ENCODE results near the gene CD300LG. TPM values are rescaled to one million over a fixed set of nuclear protein-coding genes. Genes with fewer than 3 reads are reported as not detected.
"Not testable (repeated sequence)": the region's sequence is repeated elsewhere in the genome, so short reads cannot be mapped to it uniquely, and the experiment has no call there.

The CD300LG gene
- total RNA-seq, 1 experiment from 2014 or later, result not detected

GRCh38 chr17:43832976-43833829 lies 13.8 kb upstream of the CD300LG start, which contains the start of gene MPP3:
Gene MPP3, minus strand, starts transcription at chr17:43833146. Its CDS starts 1,240 bp downstream, at chr17:43831906.
- no peaks in the 10 kb centered on the region; the same call in 1 of the 2 replicates for H3K9me3 ChIP-seq (replicated peaks)
- peak; percentile 55 to 74 for DNase-seq
- peak within 1 kb of the TSS; percentile 73 for H3K4me3 ChIP-seq
- no peak within 1 kb of the TSS for H3K27ac ChIP-seq
- no peaks in the 10 kb centered on the region for H3K4me1 ChIP-seq
- H3K36me3 ChIP-seq, result 0 out of 2 replicates have a peak, but pooled peaks cover 2% of the 10 kb centered on the region
- peaks cover 7% of the 10 kb centered on the region; the same call in 1 of the 2 replicates for H3K27me3 ChIP-seq

- H3K36me3 ChIP-seq, result 0 out of 2 replicates have a peak, but pooled peaks cover 2% of the 10 kb centered on the region
- no peak overlapping the region for H3K27ac ChIP-seq
- no peaks in the 10 kb centered on the region for H3K4me1 ChIP-seq
- no peaks in the 10 kb centered on the region; the same call in 1 of the 2 replicates for H3K9me3 ChIP-seq (replicated peaks)
- H3K4me3 ChIP-seq, result no peak overlapping the region
- no peak for DNase-seq
- H3K27me3 ChIP-seq, result peaks cover 7% of the 10 kb centered on the region; the same call in 1 of the 2 replicates
Observed at GRCh38 chr17:43834106-43834505, 12.9 kb upstream of the CD300LG start.

- Histone ChIP-seq H3K4me1 (peaks cover 8% of the 10 kb centered on the region; the same call in 1 of the 2 replicates), H3K27me3 (peaks cover 11% of the 10 kb centered on the region), H3K36me3 (no peaks in the 10 kb centered on the region), H3K9me3 (replicated peaks) (no peaks in the 10 kb centered on the region; the same call in 1 of the 2 replicates), H3K4me3 (no peak overlapping the region), H3K27ac (no peak overlapping the region)
- no peak for DNase-seq
Observed at GRCh38 chr17:43839670-43840108, 7.3 kb upstream of the CD300LG start.

GRCh38 chr17:43840814-43841213 lies 6.2 kb upstream of the CD300LG start:
- H3K27ac ChIP-seq, result no peak overlapping the region
- no peaks in the 10 kb centered on the region for H3K9me3 ChIP-seq (replicated peaks)
- H3K36me3 ChIP-seq, result no peaks in the 10 kb centered on the region
- no peak overlapping the region for H3K4me3 ChIP-seq
- H3K27me3 ChIP-seq, result peaks cover 11% of the 10 kb centered on the region
- DNase-seq, result peak; percentile 50 to 73
- peaks cover 9% of the 10 kb centered on the region for H3K4me1 ChIP-seq

- no peaks in the 10 kb centered on the region for H3K36me3 ChIP-seq
- H3K27ac ChIP-seq, result no peak overlapping the region
- no peak overlapping the region for H3K4me3 ChIP-seq
- no peaks in the 10 kb centered on the region for H3K9me3 ChIP-seq (replicated peaks)
- DNase-seq, result no peak
- peaks cover 11% of the 10 kb centered on the region for H3K27me3 ChIP-seq
- peaks cover 10% of the 10 kb centered on the region for H3K4me1 ChIP-seq
Observed at GRCh38 chr17:43841282-43841681, 5.7 kb upstream of the CD300LG start.

GRCh38 chr17:43842091-43842974 lies 4.6 kb upstream of the CD300LG start:
- peak; percentile 34 to 43 for DNase-seq
- H3K36me3 ChIP-seq; H3K27ac ChIP-seq; H3K4me3 ChIP-seq; H3K9me3 ChIP-seq (replicated peaks): not testable (repeated sequence)
- H3K4me1 ChIP-seq, result peaks cover 10% of the 10 kb centered on the region
- peaks cover 11% of the 10 kb centered on the region for H3K27me3 ChIP-seq

- DNase-seq, result no peak
- Histone ChIP-seq H3K4me1 (peaks cover 10% of the 10 kb centered on the region), H3K27ac (no peak overlapping the region), H3K36me3 (no peaks in the 10 kb centered on the region), H3K4me3 (no peak overlapping the region), H3K27me3 (peaks cover 16% of the 10 kb centered on the region), H3K9me3 (replicated peaks) (no peaks in the 10 kb centered on the region)
Observed at GRCh38 chr17:43842975-43843325, 4.0 kb upstream of the CD300LG start.

- no peak for DNase-seq
- no peak overlapping the region for H3K27ac ChIP-seq
- H3K4me1 ChIP-seq, result peaks cover 10% of the 10 kb centered on the region
- no peaks in the 10 kb centered on the region for H3K36me3 ChIP-seq
- no peak overlapping the region for H3K4me3 ChIP-seq
- no peaks in the 10 kb centered on the region for H3K9me3 ChIP-seq (replicated peaks)
- H3K27me3 ChIP-seq, result peaks cover 20% of the 10 kb centered on the region
Observed at GRCh38 chr17:43844241-43844640, 2.7 kb upstream of the CD300LG start.

GRCh38 chr17:43845766-43846165 lies 1.2 kb upstream of the CD300LG start:
- no peak overlapping the region for H3K4me3 ChIP-seq

GRCh38 chr17:43846221-43846712 lies 709 bp upstream of the CD300LG start:
- H3K27ac ChIP-seq, result no peak overlapping the region
- H3K36me3 ChIP-seq, result no peaks in the 10 kb centered on the region
- peak; percentile 74 to 78 for DNase-seq
- H3K9me3 ChIP-seq (replicated peaks), result no peaks in the 10 kb centered on the region
- peaks cover 2% of the 10 kb centered on the region; the same call in 1 of the 2 replicates for H3K4me1 ChIP-seq
- H3K4me3 ChIP-seq, result no peak overlapping the region
- peaks cover 22% of the 10 kb centered on the region for H3K27me3 ChIP-seq

More at GRCh38 chr17:43845766-43846165, 1.2 kb upstream of the CD300LG start:
- H3K9me3 ChIP-seq (replicated peaks), result no peaks in the 10 kb centered on the region
- H3K27me3 ChIP-seq, result peaks cover 22% of the 10 kb centered on the region
- no peaks in the 10 kb centered on the region for H3K36me3 ChIP-seq
- no peak overlapping the region for H3K27ac ChIP-seq
- DNase-seq, result no peak
- peaks cover 2% of the 10 kb centered on the region; the same call in 1 of the 2 replicates for H3K4me1 ChIP-seq

- Histone ChIP-seq H3K4me3 (no peak overlapping the region), H3K27ac (no peak overlapping the region), H3K9me3 (replicated peaks) (no peaks in the 10 kb centered on the region), H3K4me1 (peaks cover 2% of the 10 kb centered on the region; the same call in 1 of the 2 replicates), H3K27me3 (peaks cover 25% of the 10 kb centered on the region), H3K36me3 (no peaks in the 10 kb centered on the region)
- DNase-seq, result no peak
Observed at GRCh38 chr17:43848601-43849000, 1.6 kb downstream of the CD300LG start.

- Histone ChIP-seq H3K36me3 (no peaks in the 10 kb centered on the region), H3K4me3 (no peak overlapping the region), H3K9me3 (replicated peaks) (no peaks in the 10 kb centered on the region), H3K27me3 (peaks cover 26% of the 10 kb centered on the region), H3K4me1 (peaks cover 2% of the 10 kb centered on the region; the same call in 1 of the 2 replicates), H3K27ac (no peak overlapping the region)
- DNase-seq, result no peak
Observed at GRCh38 chr17:43849116-43849515, 2.1 kb downstream of the CD300LG start.

GRCh38 chr17:43852571-43852970 lies 5.6 kb downstream of the CD300LG start:
- DNase-seq, result no peak
- Histone ChIP-seq H3K27ac (no peak overlapping the region), H3K4me1 (no peaks in the 10 kb centered on the region), H3K27me3 (peaks cover 38% of the 10 kb centered on the region), H3K9me3 (replicated peaks) (no peaks in the 10 kb centered on the region), H3K4me3 (no peak overlapping the region), H3K36me3 (no peaks in the 10 kb centered on the region)

GRCh38 chr17:43853546-43853945 lies 6.6 kb downstream of the CD300LG start:
- Histone ChIP-seq H3K4me3 (no peak overlapping the region), H3K4me1 (0 out of 2 replicates have a peak, but pooled peaks cover 3% of the 10 kb centered on the region), H3K36me3 (no peaks in the 10 kb centered on the region), H3K27ac (no peak overlapping the region), H3K27me3 (peaks cover 33% of the 10 kb centered on the region), H3K9me3 (replicated peaks) (no peaks in the 10 kb centered on the region)
- DNase-seq, result no peak

All from SJCRH30 (cell line).